Endodermal cell (in vitro differentiated cells): ENCODE measurements around the gene FKBP2. TPM values are rescaled to one million over a fixed set of nuclear protein-coding genes. Genes with fewer than 3 reads are reported as not detected.
A peak's percentile ranks its signal among the peaks of the same experiment; 100 is the strongest.

ENCODE experiments used
- DNase-seq: peaks from one replicate; pipeline ENCODE4 v3.0.0-alpha.2; 2017
- H3K27ac ChIP-seq: 2 replicates; pipeline ENCODE4 v1.5.1; 2013; ENCODE audit warnings: mild to moderate bottlenecking, low read depth, low read length, moderate library complexity
- H3K27me3 ChIP-seq: 2 replicates; pipeline ENCODE4 v1.6.1; 2013; ENCODE audit warnings: mild to moderate bottlenecking, low read length, moderate library complexity; ENCODE audit not compliant: insufficient read depth, control insufficient read depth, poor library complexity, severe bottlenecking
- H3K36me3 ChIP-seq: 2 replicates; pipeline ENCODE4 v1.7.0; 2013; ENCODE audit warnings: mild to moderate bottlenecking, low read length, moderate library complexity; ENCODE audit not compliant: control insufficient read depth, insufficient read depth
- H3K4me1 ChIP-seq: one replicate; pipeline ENCODE4 v1.7.0; 2013; ENCODE audit warnings: low read length; ENCODE audit not compliant: control insufficient read depth, insufficient read depth
- H3K4me3 ChIP-seq: 2 replicates; pipeline ENCODE4 v1.5.1; 2013; ENCODE audit warnings: mild to moderate bottlenecking, low read length, moderate library complexity
- H3K9ac ChIP-seq: 2 replicates; pipeline ENCODE4 v1.6.1; 2013; ENCODE audit warnings: mild to moderate bottlenecking, low read length, moderate library complexity; ENCODE audit not compliant: poor library complexity, severe bottlenecking; ENCODE audit errors: extremely low read depth
- H3K9me3 ChIP-seq: 2 replicates; pipeline ENCODE4 v1.6.1; 2013; ENCODE audit warnings: mild to moderate bottlenecking, low read length, moderate library complexity; ENCODE audit not compliant: control insufficient read depth
- H3K27ac Mint-ChIP-seq: 2 replicates; pipeline ENCODE4 v1.8.0; 2020; ENCODE audit warnings: mixed read lengths
- H3K27me3 Mint-ChIP-seq: 2 replicates; pipeline ENCODE4 v1.8.0; 2021; ENCODE audit warnings: mild to moderate bottlenecking, mixed read lengths; ENCODE audit not compliant: insufficient read depth
- H3K36me3 Mint-ChIP-seq: 2 replicates; pipeline ENCODE4 v1.8.0; 2020; ENCODE audit warnings: low read depth, mixed read lengths
- H3K4me1 Mint-ChIP-seq: 2 replicates; pipeline ENCODE4 v1.8.0; 2020; ENCODE audit warnings: mixed read lengths
- H3K4me3 Mint-ChIP-seq: 2 replicates; pipeline ENCODE4 v1.8.0; 2020; ENCODE audit warnings: mild to moderate bottlenecking, moderate library complexity, mixed read lengths
- H3K9me3 Mint-ChIP-seq: 2 replicates; pipeline ENCODE4 v1.8.0; 2020; ENCODE audit warnings: mild to moderate bottlenecking, mixed read lengths
- CTCF ChIP-seq: fragments of 200-600 bp; sonication (generic); conservative IDR thresholded peaks from 2 replicates; pipeline ENCODE4 v1.5.0; 2021; ENCODE audit warnings: antibody characterized with exemption, mild to moderate bottlenecking
- WGBS, 2 experiments: methylation state at CpG; one replicate each; pipeline versions ENCODE4 v1.1.5 to v1.1.7; 2013; ENCODE audit warnings: missing lambda C conversion rate in 2 of 2, mixed read lengths in 1 of 2; ENCODE audit not compliant: insufficient coverage in 1 of 2, insufficient read length in 1 of 2; 5-methylcytosine and 5-hydroxymethylcytosine counted together
- total RNA-seq, 2 donors: library from RNA; stranded (reverse); fragmentation: NEBNext Ultra II Directional in 1 of 2; extraction: Animal tissue kit (Norgen Biotek cat#: 25700) in 1 of 2; gene quantifications; 2 replicates in 1 of 2; 3 replicates in 1 of 2; pipeline ENCODE4 v1.2.1, GENCODE V29; 2021

The FKBP2 gene
- total RNA-seq, 2 donors from 2014 or later = 44.6 to 53.7 TPM

- peaks cover 6% of the 10 kb centered on the region for H3K36me3 Mint-ChIP-seq
- no peak for TF ChIP-seq CTCF
- no peaks in the 10 kb centered on the region for H3K27me3 Mint-ChIP-seq
- H3K4me1 Mint-ChIP-seq = peaks cover 29% of the 10 kb centered on the region
- Histone ChIP-seq H3K9ac (no peak overlapping the region), H3K4me3 (no peak overlapping the region), H3K9me3 (no peaks in the 10 kb centered on the region), H3K4me1 (peaks cover 15% of the 10 kb centered on the region), H3K27me3 (no peaks in the 10 kb centered on the region), H3K36me3 (peaks cover 11% of the 10 kb centered on the region), H3K27ac (no peak overlapping the region)
- peak overlapping the region; percentile 76 for H3K27ac Mint-ChIP-seq
- DNase-seq = no peak
- no peaks in the 10 kb centered on the region for H3K9me3 Mint-ChIP-seq
- H3K4me3 Mint-ChIP-seq = no peak overlapping the region
- 91 to 100% methylated on average over 4 of the region's 4 CpGs for WGBS, 2 experiments
Observed at GRCh38 chr11:64249038-64249437, 8.1 kb downstream of the FKBP2 start.

DNA sequence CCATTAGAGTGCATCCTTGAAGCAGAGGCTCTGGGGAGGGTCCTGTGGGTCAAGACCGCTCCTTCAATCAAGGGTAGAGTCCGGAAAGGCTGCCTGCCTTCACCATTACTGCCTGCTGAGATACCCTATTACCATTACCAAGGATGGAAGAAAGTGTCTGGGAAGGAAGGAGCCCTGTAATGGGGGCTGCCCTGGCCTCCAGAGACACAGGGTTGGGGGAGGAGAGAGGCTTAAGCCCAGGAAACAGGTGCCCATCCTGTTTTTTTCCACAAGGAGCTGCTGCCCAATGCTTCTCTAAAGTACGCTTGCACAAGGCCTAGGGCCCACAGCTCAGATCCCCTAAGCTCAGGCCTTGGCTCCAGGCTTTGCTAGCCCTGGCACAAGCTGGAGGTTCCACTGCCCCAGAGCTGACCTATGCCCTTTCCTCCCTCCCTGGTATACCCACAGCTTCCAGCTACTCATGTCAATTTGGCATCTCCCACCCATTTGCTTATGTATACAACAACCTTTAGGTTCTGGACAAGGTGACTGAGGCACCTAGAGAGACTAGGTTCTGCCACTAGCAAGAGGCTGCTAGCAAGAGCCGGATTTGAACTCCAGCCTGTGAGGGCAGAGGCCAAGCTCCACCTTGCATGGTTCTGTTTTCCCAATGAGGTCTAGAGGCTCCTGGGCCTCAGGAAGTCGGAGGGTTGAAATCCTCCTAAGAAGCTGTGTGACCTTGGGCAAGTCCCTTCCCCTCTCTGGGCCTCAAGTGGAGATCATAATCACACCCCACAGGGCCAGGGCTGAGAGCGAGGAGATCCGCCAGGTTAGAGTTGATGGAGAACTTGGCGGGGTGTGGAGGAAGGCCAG is 8.9 kb downstream of the FKBP2 start:
- TF ChIP-seq CTCF = no peak
- Histone ChIP-seq H3K9me3 (no peaks in the 10 kb centered on the region), H3K4me1 (peaks cover 11% of the 10 kb centered on the region), H3K36me3 (peaks cover 15% of the 10 kb centered on the region), H3K27ac (no peak overlapping the region), H3K4me3 (no peak overlapping the region), H3K9ac (no peak overlapping the region), H3K27me3 (no peaks in the 10 kb centered on the region)
- DNase-seq = peak; percentile 84
- Mint-ChIP-seq H3K36me3 (peaks cover 5% of the 10 kb centered on the region), H3K27me3 (no peaks in the 10 kb centered on the region), H3K4me3 (no peak overlapping the region), H3K27ac (peak overlapping the region; percentile 74), H3K9me3 (no peaks in the 10 kb centered on the region), H3K4me1 (peaks cover 29% of the 10 kb centered on the region)
- 83 to 89% methylated on average over 3 to 8 of the region's 8 CpGs for WGBS, 2 experiments

DNA sequence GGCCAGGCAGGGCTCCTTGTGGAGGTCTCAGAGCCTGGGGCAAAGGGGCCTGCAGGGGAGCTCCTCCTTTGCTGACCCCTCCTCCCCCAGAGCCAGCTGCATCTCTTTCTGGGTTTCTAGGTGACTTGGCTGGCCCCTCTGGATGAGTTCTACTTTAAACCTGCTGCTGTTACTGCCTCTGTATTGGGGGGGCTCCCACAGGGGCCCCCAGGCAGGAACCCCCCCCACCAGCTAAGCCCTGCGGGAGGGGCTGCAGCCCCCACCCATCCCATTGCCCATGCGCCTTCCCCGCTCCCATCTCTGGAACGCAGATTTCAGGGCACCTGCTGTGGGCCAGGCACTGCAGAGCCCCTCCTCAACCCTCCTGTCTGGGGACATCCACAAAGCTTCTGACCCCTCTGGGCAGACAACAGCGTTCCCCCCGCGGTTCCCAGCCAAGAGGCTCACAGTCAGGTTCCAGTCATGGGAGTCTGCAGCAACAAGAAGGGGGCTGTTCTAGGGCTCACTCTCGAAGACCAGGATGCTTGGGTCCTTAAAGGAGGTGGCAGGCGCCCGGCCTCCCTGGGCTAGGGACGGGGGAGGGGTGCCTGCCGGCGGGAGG is 9.6 kb downstream of the FKBP2 start:
- Mint-ChIP-seq H3K36me3 (peaks cover 8% of the 10 kb centered on the region), H3K27ac (no peak overlapping the region), H3K4me3 (peak overlapping the region; percentile 86), H3K9me3 (no peaks in the 10 kb centered on the region), H3K27me3 (no peaks in the 10 kb centered on the region), H3K4me1 (peaks cover 29% of the 10 kb centered on the region)
- H3K27ac ChIP-seq = no peak overlapping the region
- DNase-seq = no peak
- peaks cover 11% of the 10 kb centered on the region for H3K4me1 ChIP-seq
- no peaks in the 10 kb centered on the region for H3K9me3 ChIP-seq
- no peaks in the 10 kb centered on the region for H3K27me3 ChIP-seq
- TF ChIP-seq CTCF = no peak
- peak overlapping the region; percentile 73 for H3K4me3 ChIP-seq
- H3K36me3 ChIP-seq = peaks cover 20% of the 10 kb centered on the region
- H3K9ac ChIP-seq = no peak overlapping the region
- WGBS, 2 experiments = 4 to 18% methylated on average over 3 to 13 of the region's 13 CpGs
